Astrocyte (in vitro differentiated cells and primary cell): ENCODE results near the gene MLLT10.

ENCODE experiments used
- CTCF ChIP-seq: IDR thresholded peaks from 2 replicates; pipeline ENCODE4 v1.5.1; 2011; ENCODE audit warnings: low read depth, mild to moderate bottlenecking, inconsistent platforms, low read length, moderate library complexity; ENCODE audit not compliant: insufficient read depth
- EZH2 ChIP-seq: IDR thresholded peaks from 2 replicates; pipeline ENCODE4 v1.6.1; 2012; ENCODE audit warnings: mild to moderate bottlenecking, low read length, inconsistent platforms; ENCODE audit not compliant: insufficient read depth

GRCh38 chr10:21492421-21492820 lies 41.6 kb upstream of the MLLT10 start:
- TF ChIP-seq CTCF, result no peak
- no peak for TF ChIP-seq EZH2
